Endothelial cell (in vitro differentiated cells): Measurements from ENCODE around the gene NELFCD. TPM values are rescaled to one million over a fixed set of nuclear protein-coding genes. Genes with fewer than 3 reads are reported as not detected.

ENCODE experiments used
- DNase-seq: peaks from one replicate; pipeline ENCODE4 v3.0.0; 2021; ENCODE audit warnings: low spot score
- H3K27ac Mint-ChIP-seq: one replicate; pipeline ENCODE4 v1.8.0; 2021; ENCODE audit warnings: mixed read lengths, inconsistent platforms; ENCODE audit not compliant: unreplicated experiment
- H3K27me3 Mint-ChIP-seq: one replicate; pipeline ENCODE4 v1.8.0; 2021; ENCODE audit warnings: mild to moderate bottlenecking, moderate library complexity, mixed read lengths, inconsistent platforms; ENCODE audit not compliant: unreplicated experiment
- H3K36me3 Mint-ChIP-seq: one replicate; pipeline ENCODE4 v1.8.0; 2021; ENCODE audit warnings: mild to moderate bottlenecking, low read depth, mixed read lengths, inconsistent platforms; ENCODE audit not compliant: unreplicated experiment
- H3K4me1 Mint-ChIP-seq: one replicate; pipeline ENCODE4 v1.8.0; 2021; ENCODE audit warnings: mild to moderate bottlenecking, mixed read lengths, inconsistent platforms; ENCODE audit not compliant: unreplicated experiment
- H3K4me3 Mint-ChIP-seq: one replicate; pipeline ENCODE4 v1.8.0; 2021; ENCODE audit warnings: mild to moderate bottlenecking, mixed read lengths, inconsistent platforms; ENCODE audit not compliant: unreplicated experiment
- H3K9me3 Mint-ChIP-seq: one replicate; pipeline ENCODE4 v1.8.0; 2021; ENCODE audit warnings: mixed read lengths, inconsistent platforms; ENCODE audit not compliant: unreplicated experiment
- CTCF ChIP-seq: fragments of 200-600 bp; sonication (generic); IDR thresholded peaks from one replicate; pipeline ENCODE4 v1.5.0; 2021; ENCODE audit warnings: antibody characterized with exemption; ENCODE audit not compliant: unreplicated experiment
- total RNA-seq: library from RNA; stranded (reverse); fragmentation: NEBNext Ultra II Directional; extraction: Animal tissue kit (Norgen Biotek cat#: 25700); gene quantifications from one replicate; pipeline ENCODE4 v1.2.1, GENCODE V29; 2021; ENCODE audit not compliant: unreplicated experiment

Gene NELFCD
- total RNA-seq, 1 donor from 2014 or later, result 68.7 TPM

- H3K9me3 Mint-ChIP-seq, result no peaks in the 10 kb centered on the region
- H3K27ac Mint-ChIP-seq, result no peak overlapping the region
- peaks cover 9% of the 10 kb centered on the region for H3K4me1 Mint-ChIP-seq
- H3K27me3 Mint-ChIP-seq, result peaks cover 2% of the 10 kb centered on the region
- no peak overlapping the region for H3K4me3 Mint-ChIP-seq
- no peaks in the 10 kb centered on the region for H3K36me3 Mint-ChIP-seq
- no peak for DNase-seq
- no peak for TF ChIP-seq CTCF
These were observed 15.6 kb upstream of the NELFCD start for GRCh38 chr20:58965270-58966064.

GRCh38 chr20:58967652-58968429, 13.2 kb upstream of the NELFCD start:
- Mint-ChIP-seq H3K4me3 (no peak overlapping the region), H3K4me1 (peaks cover under 1% of the 10 kb centered on the region), H3K9me3 (no peaks in the 10 kb centered on the region), H3K27ac (no peak overlapping the region), H3K36me3 (no peaks in the 10 kb centered on the region), H3K27me3 (peaks cover 2% of the 10 kb centered on the region)
- TF ChIP-seq CTCF, result no peak
- DNase-seq, result no peak

GRCh38 chr20:58969439-58969838, 11.6 kb upstream of the NELFCD start:
- TF ChIP-seq CTCF, result no peak
- Mint-ChIP-seq H3K4me1 (no peaks in the 10 kb centered on the region), H3K27ac (no peak overlapping the region), H3K4me3 (no peak overlapping the region), H3K36me3 (no peaks in the 10 kb centered on the region), H3K27me3 (no peaks in the 10 kb centered on the region), H3K9me3 (no peaks in the 10 kb centered on the region)
- DNase-seq, result no peak

- DNase-seq, result no peak
- TF ChIP-seq CTCF, result no peak
- Mint-ChIP-seq H3K9me3 (no peaks in the 10 kb centered on the region), H3K27me3 (no peaks in the 10 kb centered on the region), H3K4me3 (no peak overlapping the region), H3K36me3 (no peaks in the 10 kb centered on the region), H3K4me1 (no peaks in the 10 kb centered on the region), H3K27ac (no peak overlapping the region)
These were observed 10.9 kb upstream of the NELFCD start for GRCh38 chr20:58970146-58970545.

GRCh38 chr20:58971429-58971828, 9.6 kb upstream of the NELFCD start:
- Mint-ChIP-seq H3K27me3 (no peaks in the 10 kb centered on the region), H3K27ac (no peak overlapping the region), H3K9me3 (no peaks in the 10 kb centered on the region), H3K4me3 (no peak overlapping the region), H3K4me1 (no peaks in the 10 kb centered on the region), H3K36me3 (no peaks in the 10 kb centered on the region)
- DNase-seq, result no peak
- no peak for TF ChIP-seq CTCF
